Neutrophil (primary cell): ENCODE measurements around the gene ACAA1.
"Not testable (repeated sequence)": the region's sequence is repeated elsewhere in the genome, so short reads cannot be mapped to it uniquely, and the experiment has no call there.

Experiments
- H3K27ac ChIP-seq: fragments of 200-600 bp; sonication (generic); 2 replicates; pipeline ENCODE4 v1.5.1; 2016; ENCODE audit warnings: mild to moderate bottlenecking, moderate library complexity
- H3K27me3 ChIP-seq: fragments of 200-600 bp; sonication (generic); 2 replicates; pipeline ENCODE4 v1.6.0; 2016; ENCODE audit warnings: mild to moderate bottlenecking
- H3K36me3 ChIP-seq: fragments of 200-600 bp; sonication (generic); 2 replicates; pipeline ENCODE4 v1.5.1; 2017
- H3K4me1 ChIP-seq, 2 experiments: fragments of 200-600 bp in 1 of 2; sonication (generic) in 1 of 2; 1 replicate in 1 of 2; 2 replicates in 1 of 2; pipeline versions ENCODE4 v1.5.1 to v1.6.1; 2013 to 2016; ENCODE audit warnings: low read depth in 1 of 2, low read length in 1 of 2, mild to moderate bottlenecking in 1 of 2, moderate library complexity in 1 of 2; ENCODE audit not compliant: control insufficient read depth in 1 of 2, insufficient read depth in 1 of 2
- H3K4me3 ChIP-seq, 2 experiments: fragments of 200-600 bp in 1 of 2; sonication (generic) in 1 of 2; 1 replicate in 1 of 2; 2 replicates in 1 of 2; pipeline ENCODE4 v1.5.1; 2013 to 2016; ENCODE audit warnings: low read depth in 1 of 2, low read length in 1 of 2, mild to moderate bottlenecking in 1 of 2, moderate library complexity in 1 of 2
- H3K9me3 ChIP-seq: fragments of 200-600 bp; sonication (generic); 2 replicates; pipeline ENCODE4 v1.5.1; 2016
- TF ChIP-seq, protein P1 (sequence below): fragments of 200-600 bp; sonication (generic); IDR thresholded peaks from 2 replicates; pipeline ENCODE4 v1.5.1; 2016; ENCODE audit warnings: antibody characterized with exemption

The ACAA1 gene

GRCh38 chr3:38089163-38089562 is 47.8 kb downstream of the ACAA1 start:
- Histone ChIP-seq H3K27me3 (no peaks in the 10 kb centered on the region), H3K27ac (peak overlapping the region; percentile 6), H3K4me3 (no peak overlapping the region), H3K9me3 (no peaks in the 10 kb centered on the region), H3K4me1 (peaks cover 24 to 25% of the 10 kb centered on the region in 2 experiments), H3K36me3 (no peaks in the 10 kb centered on the region)
- TF ChIP-seq, protein P1, sequence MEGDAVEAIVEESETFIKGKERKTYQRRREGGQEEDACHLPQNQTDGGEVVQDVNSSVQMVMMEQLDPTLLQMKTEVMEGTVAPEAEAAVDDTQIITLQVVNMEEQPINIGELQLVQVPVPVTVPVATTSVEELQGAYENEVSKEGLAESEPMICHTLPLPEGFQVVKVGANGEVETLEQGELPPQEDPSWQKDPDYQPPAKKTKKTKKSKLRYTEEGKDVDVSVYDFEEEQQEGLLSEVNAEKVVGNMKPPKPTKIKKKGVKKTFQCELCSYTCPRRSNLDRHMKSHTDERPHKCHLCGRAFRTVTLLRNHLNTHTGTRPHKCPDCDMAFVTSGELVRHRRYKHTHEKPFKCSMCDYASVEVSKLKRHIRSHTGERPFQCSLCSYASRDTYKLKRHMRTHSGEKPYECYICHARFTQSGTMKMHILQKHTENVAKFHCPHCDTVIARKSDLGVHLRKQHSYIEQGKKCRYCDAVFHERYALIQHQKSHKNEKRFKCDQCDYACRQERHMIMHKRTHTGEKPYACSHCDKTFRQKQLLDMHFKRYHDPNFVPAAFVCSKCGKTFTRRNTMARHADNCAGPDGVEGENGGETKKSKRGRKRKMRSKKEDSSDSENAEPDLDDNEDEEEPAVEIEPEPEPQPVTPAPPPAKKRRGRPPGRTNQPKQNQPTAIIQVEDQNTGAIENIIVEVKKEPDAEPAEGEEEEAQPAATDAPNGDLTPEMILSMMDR: no peak

GRCh38 chr3:38088126-38089078 is 48.5 kb downstream of the ACAA1 start:
- TF ChIP-seq, protein P1: no peak
- Histone ChIP-seq H3K27ac (peak overlapping the region; percentile 6), H3K9me3 (no peaks in the 10 kb centered on the region), H3K4me3 (no peak overlapping the region), H3K36me3 (no peaks in the 10 kb centered on the region), H3K4me1 (peaks cover 24 to 25% of the 10 kb centered on the region in 2 experiments), H3K27me3 (no peaks in the 10 kb centered on the region)

- H3K4me1 ChIP-seq: peaks cover 24 to 25% of the 10 kb centered on the region in 2 experiments
- peak overlapping the region; percentile 6 for H3K27ac ChIP-seq
- not testable (repeated sequence) for H3K4me3 ChIP-seq, H3K36me3 ChIP-seq, H3K9me3 ChIP-seq, H3K27me3 ChIP-seq
Measured at GRCh38 chr3:38087278-38087677, 49.6 kb downstream of the ACAA1 start.

GRCh38 chr3:38086496-38086895 is 50.4 kb downstream of the ACAA1 start:
- Histone ChIP-seq H3K36me3 (no peaks in the 10 kb centered on the region), H3K9me3 (no peaks in the 10 kb centered on the region), H3K4me1 (peaks cover 24 to 25% of the 10 kb centered on the region in 2 experiments), H3K27ac (no peak overlapping the region), H3K4me3 (no peak overlapping the region), H3K27me3 (no peaks in the 10 kb centered on the region)
- TF ChIP-seq, protein P1: no peak

- Histone ChIP-seq H3K27ac (no peak overlapping the region), H3K4me3 (no peak overlapping the region), H3K4me1 (peaks cover 24 to 25% of the 10 kb centered on the region in 2 experiments), H3K27me3 (no peaks in the 10 kb centered on the region), H3K36me3 (no peaks in the 10 kb centered on the region), H3K9me3 (no peaks in the 10 kb centered on the region)
- TF ChIP-seq, protein P1: no peak
Measured at GRCh38 chr3:38085943-38086324, 51.0 kb downstream of the ACAA1 start.

DNA sequence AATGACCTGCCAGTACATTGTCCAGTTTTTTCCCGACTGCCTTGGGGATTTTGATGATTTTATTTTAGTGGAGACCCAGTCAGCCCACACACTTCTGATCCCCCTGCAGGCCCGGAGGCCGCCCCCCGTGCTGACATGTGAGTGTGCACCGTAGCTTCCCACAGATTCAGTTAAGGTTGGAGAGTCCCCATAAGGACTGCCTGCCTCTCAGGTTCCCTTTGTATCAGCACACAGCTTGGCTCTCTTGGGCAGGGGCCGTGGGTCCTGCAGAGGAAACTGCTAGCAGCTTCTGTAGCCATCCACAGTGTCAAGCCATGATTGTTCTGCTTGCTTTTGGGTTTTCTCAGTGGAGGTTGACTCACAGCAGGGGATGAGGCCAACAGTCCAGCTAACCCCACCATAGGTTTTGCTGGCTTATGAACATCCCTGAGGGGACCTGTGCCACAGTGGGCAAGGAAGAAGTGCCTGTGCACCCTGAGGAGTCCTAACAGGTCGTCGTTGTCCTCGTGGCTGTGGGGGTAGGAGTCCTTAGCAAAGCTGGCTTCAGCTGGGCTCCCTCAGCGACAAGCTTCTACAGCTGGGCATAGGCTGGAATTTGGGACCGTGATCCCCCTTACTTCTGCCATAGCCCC is 51.5 kb downstream of the ACAA1 start:
- Histone ChIP-seq H3K9me3 (no peaks in the 10 kb centered on the region), H3K27me3 (no peaks in the 10 kb centered on the region), H3K36me3 (no peaks in the 10 kb centered on the region), H3K27ac (peak overlapping the region; percentile 52), H3K4me3 (no peak overlapping the region), H3K4me1 (peaks cover 24 to 25% of the 10 kb centered on the region in 2 experiments)
- TF ChIP-seq, protein P1: no peak
